Fibroblast of pulmonary artery (primary cell): ENCODE data around the gene FLT3.
A peak's percentile ranks its signal among the peaks of the same experiment; 100 is the strongest.
"Not testable (repeated sequence)": the region's sequence is repeated elsewhere in the genome, so short reads cannot be mapped to it uniquely, and the experiment has no call there.

Experiments used
- DNase-seq: peaks from one replicate; pipeline ENCODE4 v3.0.0-alpha.2; 2010; ENCODE audit warnings: low read depth
- H3K4me3 ChIP-seq: replicated peaks from 2 replicates; pipeline ENCODE4 v1.5.1; 2011; ENCODE audit warnings: low read depth, mild to moderate bottlenecking, control low read depth, low read length, moderate library complexity
- TF ChIP-seq, protein P1 (sequence below): IDR thresholded peaks from 2 replicates; pipeline ENCODE4 v1.5.1; 2011; ENCODE audit warnings: mild to moderate bottlenecking, control low read depth, low read length, inconsistent platforms; ENCODE audit errors: missing control alignments

Gene FLT3

DNA sequence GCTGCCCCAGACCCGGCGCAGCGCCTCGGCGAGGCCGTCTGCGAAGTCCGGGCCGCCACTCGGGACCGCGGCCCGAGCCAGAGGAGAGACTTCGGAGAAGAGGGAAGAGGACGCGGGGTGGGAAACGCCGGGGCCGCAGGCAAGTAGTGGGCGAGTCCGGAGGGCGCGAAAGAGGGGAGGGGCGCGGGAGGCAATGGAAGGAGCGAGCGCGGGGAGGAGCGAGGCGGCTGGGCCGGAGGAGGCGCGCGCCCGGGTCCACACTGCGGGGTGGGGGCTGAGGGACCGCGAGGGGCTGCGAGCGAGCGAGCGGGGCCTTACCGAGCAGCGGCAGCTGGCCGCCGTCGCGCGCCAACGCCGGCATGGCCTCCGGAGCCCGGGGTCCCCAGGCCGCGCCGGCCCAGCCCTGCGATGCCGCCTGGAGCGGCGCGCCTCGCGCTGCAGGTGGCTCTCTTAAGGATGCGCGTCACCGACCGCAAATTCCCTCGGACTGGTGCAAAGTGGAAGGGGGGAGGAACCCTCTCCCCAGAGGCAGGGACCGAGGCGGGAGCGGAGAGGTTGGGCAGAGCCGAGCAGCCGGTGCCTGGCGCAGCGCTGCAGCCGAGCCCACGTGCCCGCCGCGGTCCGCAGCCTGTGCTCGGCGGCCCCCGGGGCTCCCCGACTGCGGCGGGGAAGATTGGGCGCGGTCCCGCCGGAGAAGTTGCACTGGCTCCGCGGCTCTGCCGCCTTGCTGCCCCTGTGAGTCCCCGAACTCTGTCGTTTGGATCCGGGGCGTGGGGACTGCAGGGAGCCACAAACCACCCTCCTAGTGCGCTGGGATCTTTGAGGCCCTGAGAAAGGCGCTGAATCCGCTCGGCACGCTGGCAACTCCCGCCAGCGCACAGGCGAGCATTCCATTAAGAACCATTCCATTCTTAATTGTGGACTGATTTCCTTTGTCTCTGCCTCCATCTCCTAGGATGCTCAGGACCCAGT lies at the start of gene FLT3:
Gene FLT3, minus strand, starts transcription at position 427 of the 972 bp plus-strand sequence. Its CDS starts 66 bp downstream, at position 361.
- TF ChIP-seq, protein P1, sequence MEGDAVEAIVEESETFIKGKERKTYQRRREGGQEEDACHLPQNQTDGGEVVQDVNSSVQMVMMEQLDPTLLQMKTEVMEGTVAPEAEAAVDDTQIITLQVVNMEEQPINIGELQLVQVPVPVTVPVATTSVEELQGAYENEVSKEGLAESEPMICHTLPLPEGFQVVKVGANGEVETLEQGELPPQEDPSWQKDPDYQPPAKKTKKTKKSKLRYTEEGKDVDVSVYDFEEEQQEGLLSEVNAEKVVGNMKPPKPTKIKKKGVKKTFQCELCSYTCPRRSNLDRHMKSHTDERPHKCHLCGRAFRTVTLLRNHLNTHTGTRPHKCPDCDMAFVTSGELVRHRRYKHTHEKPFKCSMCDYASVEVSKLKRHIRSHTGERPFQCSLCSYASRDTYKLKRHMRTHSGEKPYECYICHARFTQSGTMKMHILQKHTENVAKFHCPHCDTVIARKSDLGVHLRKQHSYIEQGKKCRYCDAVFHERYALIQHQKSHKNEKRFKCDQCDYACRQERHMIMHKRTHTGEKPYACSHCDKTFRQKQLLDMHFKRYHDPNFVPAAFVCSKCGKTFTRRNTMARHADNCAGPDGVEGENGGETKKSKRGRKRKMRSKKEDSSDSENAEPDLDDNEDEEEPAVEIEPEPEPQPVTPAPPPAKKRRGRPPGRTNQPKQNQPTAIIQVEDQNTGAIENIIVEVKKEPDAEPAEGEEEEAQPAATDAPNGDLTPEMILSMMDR, result no peak
- peak; percentile 15 for DNase-seq
- no peak within 1 kb of the TSS for H3K4me3 ChIP-seq

DNA sequence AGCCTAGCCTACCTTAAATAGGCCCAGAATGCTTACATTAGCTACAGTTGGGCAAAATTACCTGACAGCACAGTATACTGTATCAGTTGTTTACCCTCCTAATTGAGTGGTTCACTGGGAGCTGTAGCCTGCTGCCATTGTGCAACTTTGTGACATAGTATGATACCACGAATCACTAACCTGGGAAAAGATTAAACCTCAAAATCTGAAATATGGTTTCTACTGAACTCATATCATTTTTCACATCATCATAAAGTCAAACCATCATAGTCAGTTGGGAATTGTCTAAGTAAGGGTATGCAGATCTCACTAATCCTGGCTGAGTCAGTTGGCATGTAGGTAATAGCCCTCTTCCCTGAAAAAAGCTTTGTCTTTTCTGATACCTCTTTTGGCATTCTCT lies 47.1 kb upstream of the FLT3 start:
- TF ChIP-seq, protein P1, result no peak
- H3K4me3 ChIP-seq, result no peak overlapping the region
- DNase-seq, result peak; percentile 8

DNA sequence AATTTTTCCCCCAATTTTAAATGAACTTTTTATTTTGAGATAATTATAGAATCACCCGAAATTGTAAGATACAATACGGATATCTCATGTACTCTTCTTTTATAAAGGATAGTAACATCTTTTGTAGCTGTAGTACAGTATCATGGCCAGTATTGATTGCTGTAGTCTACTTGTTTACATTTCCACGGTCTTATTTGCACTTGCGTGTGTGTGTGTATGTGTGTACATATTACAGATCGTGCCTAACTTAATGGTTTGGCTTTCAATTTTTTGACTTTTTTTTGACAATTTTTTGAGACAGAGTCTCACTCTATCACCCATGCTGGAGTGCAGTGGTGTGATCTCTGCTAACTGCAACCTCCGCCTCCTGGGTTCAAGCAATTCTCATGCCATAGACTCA lies 44.7 kb upstream of the FLT3 start:
- TF ChIP-seq, protein P1, result no peak
- no peak overlapping the region for H3K4me3 ChIP-seq
- DNase-seq, result no peak

DNA sequence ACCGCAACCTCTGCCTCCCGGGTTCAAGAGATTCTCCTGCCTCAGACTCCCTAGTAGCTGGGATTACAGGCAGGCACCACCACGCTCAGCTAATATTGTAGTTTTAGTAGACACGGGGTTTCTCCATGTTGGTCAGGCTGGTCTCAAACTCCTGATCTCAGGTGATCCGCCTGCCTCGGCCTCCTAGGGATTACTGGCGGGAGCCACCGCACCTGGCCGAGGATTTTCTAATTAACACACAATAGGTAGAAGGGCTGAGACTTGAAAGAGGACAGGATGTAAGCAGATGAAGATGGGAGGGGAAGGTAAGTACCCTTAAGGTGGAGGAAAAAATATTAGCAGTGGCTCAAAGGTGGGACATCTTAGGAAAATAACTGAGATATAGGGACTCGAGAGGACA lies 41.2 kb upstream of the FLT3 start:
- DNase-seq, H3K4me3 ChIP-seq: not testable (repeated sequence)

DNA sequence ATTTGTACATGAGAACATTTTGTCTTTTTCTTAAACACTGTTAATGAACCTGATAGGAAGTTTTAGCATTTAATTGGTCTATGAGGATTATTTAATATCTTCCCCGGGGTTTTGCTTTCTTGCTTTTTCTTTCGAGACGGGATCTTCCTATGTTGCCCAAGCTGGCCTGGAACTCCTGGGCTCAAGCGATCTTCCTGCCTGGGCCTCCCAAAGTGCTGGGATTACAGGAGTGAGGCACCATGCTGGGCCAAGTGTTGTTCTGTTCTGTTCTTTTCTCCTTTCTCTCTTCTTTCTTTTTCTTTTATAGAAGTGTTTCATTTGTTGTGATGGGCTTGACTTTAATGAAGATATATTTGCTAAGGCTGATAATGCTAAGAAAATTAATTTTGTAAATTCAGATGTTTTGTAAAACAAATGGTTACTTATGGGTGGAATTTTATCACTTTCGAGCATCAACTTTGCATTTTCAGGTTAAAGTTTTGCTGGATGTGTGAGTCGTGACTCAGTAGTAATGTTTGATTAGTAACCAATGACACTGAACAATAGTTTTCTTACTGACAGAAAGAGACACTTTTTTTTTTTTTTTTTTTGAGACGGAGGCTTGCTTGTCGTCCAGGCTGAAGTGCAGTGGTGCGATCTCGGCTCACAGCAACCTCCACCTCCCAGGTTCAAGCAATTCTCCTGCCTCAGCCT lies 40.2 kb upstream of the FLT3 start:
- peak; percentile 7 for DNase-seq
- TF ChIP-seq, protein P1, result no peak
- peak overlapping the region; percentile 69 for H3K4me3 ChIP-seq

DNA sequence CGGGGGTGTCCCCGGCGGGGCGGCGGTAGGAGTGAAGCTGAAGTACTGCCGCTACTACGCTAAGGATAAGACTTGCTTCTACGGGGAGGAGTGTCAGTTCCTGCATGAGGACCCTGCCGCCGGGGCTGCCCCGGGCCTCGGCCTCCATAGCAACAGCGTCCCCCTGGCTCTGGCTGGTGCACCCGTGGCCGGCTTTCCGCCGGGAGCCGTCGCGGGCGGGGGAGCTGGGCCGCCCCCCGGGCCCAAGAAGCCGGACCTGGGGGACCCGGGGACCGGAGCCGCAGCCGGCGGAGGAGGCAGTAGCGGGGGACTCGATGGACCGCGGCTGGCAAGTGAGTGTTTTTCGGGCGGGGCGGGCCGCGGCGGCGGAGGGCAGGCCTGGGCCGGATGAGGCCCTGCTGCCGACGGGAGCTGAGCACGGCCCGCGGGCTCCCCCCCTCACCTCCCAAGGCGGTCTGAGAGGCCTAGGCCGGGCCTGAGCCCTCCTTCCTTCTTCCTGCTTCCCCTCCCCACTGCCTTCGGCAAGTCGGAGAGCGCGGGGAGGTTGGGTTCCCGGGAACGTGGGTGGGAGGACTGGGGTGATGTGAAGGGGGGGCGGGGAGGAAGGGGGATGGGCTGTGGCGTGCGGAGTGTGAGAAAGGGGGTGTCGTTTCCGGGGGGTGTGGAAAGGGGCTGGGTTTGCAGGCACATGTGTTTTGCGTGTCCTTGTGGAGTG lies 38.5 kb upstream of the FLT3 start:
- TF ChIP-seq, protein P1, result no peak
- peak overlapping the region; percentile 69 for H3K4me3 ChIP-seq
- peak; percentile 96 for DNase-seq
